H9 (cell line): ENCODE results near the gene DGKD. TPM values are rescaled to one million over a fixed set of nuclear protein-coding genes. Genes with fewer than 3 reads are reported as not detected.

Experiments used
- DNase-seq: peaks from one replicate; pipeline ENCODE4 v3.0.0-alpha.2; 2017
- H2AFZ ChIP-seq: one replicate; pipeline ENCODE4 v1.6.1; 2013; ENCODE audit warnings: mild to moderate bottlenecking, low read length, control low read depth, moderate library complexity
- H2AK5ac ChIP-seq: 2 replicates; pipeline ENCODE4 v1.6.1; 2013; ENCODE audit warnings: low read length, control low read depth, mixed read lengths; ENCODE audit not compliant: insufficient read length
- H2BK120ac ChIP-seq: one replicate; pipeline ENCODE4 v1.6.1; 2013; ENCODE audit warnings: low read depth, mild to moderate bottlenecking, low read length, control low read depth, inconsistent platforms; ENCODE audit not compliant: poor library complexity, severe bottlenecking
- H2BK12ac ChIP-seq: 2 replicates; pipeline ENCODE4 v1.6.1; 2013; ENCODE audit warnings: low read length, control low read depth, mixed read lengths, low read depth; ENCODE audit not compliant: insufficient read length
- H2BK15ac ChIP-seq: 2 replicates; pipeline ENCODE4 v1.6.1; 2013; ENCODE audit warnings: low read depth, low read length, control low read depth
- H2BK20ac ChIP-seq: one replicate; pipeline ENCODE4 v1.6.1; 2013; ENCODE audit warnings: low read depth, mild to moderate bottlenecking, low read length, control low read depth, inconsistent platforms; ENCODE audit not compliant: poor library complexity, severe bottlenecking
- H2BK5ac ChIP-seq: 2 replicates; pipeline ENCODE4 v1.6.1; 2013; ENCODE audit warnings: low read length, control low read depth, mixed read lengths; ENCODE audit not compliant: insufficient read length
- H3K14ac ChIP-seq: 2 replicates; pipeline ENCODE4 v1.6.1; 2013; ENCODE audit warnings: low read length, control low read depth; ENCODE audit not compliant: insufficient read depth
- H3K18ac ChIP-seq: 2 replicates; pipeline ENCODE4 v1.6.1; 2013; ENCODE audit warnings: low read depth, mild to moderate bottlenecking, mixed read lengths, low read length, control low read depth; ENCODE audit not compliant: insufficient read length
- H3K23ac ChIP-seq: 2 replicates; pipeline ENCODE4 v1.6.1; 2013; ENCODE audit warnings: low read length, control low read depth, mixed read lengths, low read depth; ENCODE audit not compliant: insufficient read length
- H3K23me2 ChIP-seq: 2 replicates; pipeline ENCODE4 v1.6.1; 2013; ENCODE audit warnings: low read depth, mild to moderate bottlenecking, mixed read lengths, low read length, control low read depth; ENCODE audit not compliant: insufficient read length, poor library complexity, severe bottlenecking
- H3K27ac ChIP-seq: 2 replicates; pipeline ENCODE4 v1.5.1; 2013; ENCODE audit warnings: low read length, control low read depth, mixed read lengths, low read depth; ENCODE audit not compliant: insufficient read length
- H3K27me3 ChIP-seq: 2 replicates; pipeline ENCODE4 v1.6.1; 2013; ENCODE audit warnings: low read length, control low read depth, inconsistent platforms; ENCODE audit not compliant: insufficient read depth
- H3K4ac ChIP-seq: 2 replicates; pipeline ENCODE4 v1.6.1; 2013; ENCODE audit warnings: low read depth, mild to moderate bottlenecking, control low read depth, inconsistent platforms, low read length, moderate library complexity
- H3K4me1 ChIP-seq: 2 replicates; pipeline ENCODE4 v1.6.1; 2013; ENCODE audit warnings: low read length, control low read depth, inconsistent platforms; ENCODE audit not compliant: insufficient read depth
- H3K4me2 ChIP-seq: 2 replicates; pipeline ENCODE4 v1.6.1; 2013; ENCODE audit warnings: low read length, control low read depth, mixed read lengths; ENCODE audit not compliant: insufficient read length, insufficient read depth
- H3K56ac ChIP-seq: 2 replicates; pipeline ENCODE4 v1.6.1; 2013; ENCODE audit warnings: low read depth, mild to moderate bottlenecking, mixed read lengths, low read length, control low read depth; ENCODE audit not compliant: insufficient read length
- H3K79me1 ChIP-seq: 2 replicates; pipeline ENCODE4 v1.6.1; 2013; ENCODE audit warnings: low read depth, mild to moderate bottlenecking, moderate library complexity, low read length, control low read depth, inconsistent platforms; ENCODE audit not compliant: insufficient read depth, poor library complexity, severe bottlenecking
- H3K79me2 ChIP-seq: 2 replicates; pipeline ENCODE4 v1.6.1; 2013; ENCODE audit warnings: low read length, control low read depth, inconsistent platforms; ENCODE audit not compliant: insufficient read depth
- H3K9ac ChIP-seq: 2 replicates; pipeline ENCODE4 v1.6.1; 2013; ENCODE audit warnings: low read length, control low read depth, mixed read lengths; ENCODE audit not compliant: insufficient read length; ENCODE audit errors: extremely low read depth
- H3K9me3 ChIP-seq: one replicate; pipeline ENCODE4 v1.6.1; 2013; ENCODE audit warnings: low read depth, low read length, inconsistent platforms; ENCODE audit not compliant: control insufficient read depth
- H3T11ph ChIP-seq: one replicate; pipeline ENCODE4 v1.6.1; 2013; ENCODE audit warnings: mild to moderate bottlenecking, low read length, control low read depth, inconsistent platforms
- H4K20me1 ChIP-seq: one replicate; pipeline ENCODE4 v1.6.1; 2013; ENCODE audit not compliant: control insufficient read depth, insufficient read length, insufficient read depth
- H4K5ac ChIP-seq: 2 replicates; pipeline ENCODE4 v1.6.1; 2013; ENCODE audit warnings: low read depth, mild to moderate bottlenecking, mixed read lengths, low read length, control low read depth; ENCODE audit not compliant: insufficient read length
- H4K8ac ChIP-seq: replicated peaks from 2 replicates; pipeline ENCODE4 v1.6.1; 2013; ENCODE audit warnings: low read length, control low read depth, mixed read lengths, low read depth; ENCODE audit not compliant: insufficient read length
- H4K91ac ChIP-seq: 2 replicates; pipeline ENCODE4 v1.6.1; 2013; ENCODE audit warnings: low read depth, mild to moderate bottlenecking, moderate library complexity, mixed read lengths, low read length, control low read depth; ENCODE audit not compliant: insufficient read length
- H3K27ac Mint-ChIP-seq, 3 experiments: 2 replicates in 2 of 3; 3 replicates in 1 of 3; pipeline ENCODE4 v1.8.0; 2020 to 2021; ENCODE audit warnings: mixed read lengths in 3 of 3, mild to moderate bottlenecking in 1 of 3, moderate library complexity in 1 of 3
- H3K27me3 Mint-ChIP-seq: 2 replicates; pipeline ENCODE4 v1.8.0; 2021; ENCODE audit warnings: low read depth, mild to moderate bottlenecking, moderate library complexity, mixed read lengths
- H3K36me3 Mint-ChIP-seq, 3 experiments: 2 replicates in 2 of 3; 3 replicates in 1 of 3; pipeline ENCODE4 v1.8.0; 2020 to 2021; ENCODE audit warnings: low read depth in 3 of 3, mixed read lengths in 3 of 3; ENCODE audit not compliant: insufficient read depth in 1 of 3
- H3K4me1 Mint-ChIP-seq, 2 experiments: 2 replicates each; pipeline ENCODE4 v1.8.0; 2020; ENCODE audit warnings: mixed read lengths in 2 of 2
- H3K4me3 Mint-ChIP-seq, 2 experiments: 2 replicates in 1 of 2; 3 replicates in 1 of 2; pipeline ENCODE4 v1.8.0; 2020 to 2021; ENCODE audit warnings: mild to moderate bottlenecking in 2 of 2, mixed read lengths in 2 of 2, moderate library complexity in 1 of 2
- H3K9me3 Mint-ChIP-seq, 2 experiments: 2 replicates in 1 of 2; 3 replicates in 1 of 2; pipeline ENCODE4 v1.8.0; 2020; ENCODE audit warnings: mild to moderate bottlenecking in 2 of 2, mixed read lengths in 2 of 2, moderate library complexity in 1 of 2
- CTCF ChIP-seq: fragments of 200-600 bp; sonication (generic); conservative IDR thresholded peaks from 3 replicates; pipeline ENCODE4 v1.8.0; 2021; ENCODE audit warnings: antibody characterized with exemption, mild to moderate bottlenecking
- WGBS: extraction: QIAGEN DNeasy Blood & Tissue Kit; methylation state at CpG from one replicate; pipeline ENCODE4 v1.1.7; 2013; ENCODE audit warnings: missing lambda C conversion rate, low lambda C conversion rate, mixed read lengths; ENCODE audit not compliant: insufficient read length; ENCODE audit errors: extremely low coverage; 5-methylcytosine and 5-hydroxymethylcytosine counted together
- total RNA-seq: library from RNA; stranded (reverse); gene quantifications from 2 replicates; pipeline ENCODE4 v1.2.1, GENCODE V29; 2021

Gene DGKD
- total RNA-seq, 1 experiment from 2014 or later: 20.7 TPM

DNA sequence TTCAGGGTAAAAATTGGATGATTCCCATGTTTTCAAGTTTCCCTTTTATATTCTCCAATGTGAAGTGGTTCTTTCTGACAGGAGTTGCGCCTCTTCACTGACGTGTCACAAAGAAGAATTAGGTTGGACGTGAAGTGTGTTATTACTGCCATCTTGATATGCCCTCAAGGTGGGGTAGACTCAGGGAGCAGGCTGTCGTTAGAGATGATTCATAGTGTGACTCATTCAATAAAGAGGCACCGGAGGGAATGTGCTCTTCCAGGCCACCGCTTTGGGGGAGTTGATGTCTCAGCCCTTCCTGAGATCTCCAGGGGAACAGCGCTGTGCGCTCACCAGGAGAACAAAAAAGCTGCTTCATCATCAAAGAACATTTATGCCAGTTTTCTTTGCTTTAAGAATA is 3.6 kb upstream of the DGKD start:
- Histone ChIP-seq H3K23me2 (peaks cover 13% of the 10 kb centered on the region), H3K23ac (no peak overlapping the region), H3K14ac (no peak overlapping the region), H3K9me3 (no peaks in the 10 kb centered on the region), H3T11ph (no peak overlapping the region), H4K5ac (no peak overlapping the region), H3K27ac (no peak overlapping the region), H3K56ac (no peak overlapping the region), H2AFZ (no peak overlapping the region), H2BK15ac (no peak overlapping the region), H3K4me1 (no peaks in the 10 kb centered on the region), H3K18ac (no peak overlapping the region), H2BK12ac (no peak overlapping the region), H4K91ac (no peak overlapping the region), H3K79me2 (no peaks in the 10 kb centered on the region), H2BK120ac (no peak overlapping the region), H3K79me1 (no peaks in the 10 kb centered on the region), H2BK20ac (no peak overlapping the region), H3K27me3 (peaks cover 5% of the 10 kb centered on the region; the same call in 1 of the 2 replicates), H3K4ac (no peak overlapping the region), H3K9ac (no peak overlapping the region), H4K20me1 (no peaks in the 10 kb centered on the region), H2AK5ac (no peak overlapping the region), H3K4me2 (no peak overlapping the region), H4K8ac (no peak overlapping the region), H2BK5ac (no peak overlapping the region)
- peaks cover 82% of the 10 kb centered on the region for H3K27me3 Mint-ChIP-seq
- peaks cover 3% of the 10 kb centered on the region in 2 experiments; a peak in 1 of 5 replicates for H3K9me3 Mint-ChIP-seq
- H3K27ac Mint-ChIP-seq: no peak overlapping the region
- peaks cover 13 to 15% of the 10 kb centered on the region in 2 experiments for H3K4me1 Mint-ChIP-seq
- no CpG with 5 or more reads among the region's 8 CpGs for WGBS
- no peak for TF ChIP-seq CTCF
- no peak for DNase-seq
- H3K4me3 Mint-ChIP-seq: no peak overlapping the region
- peaks cover 2 to 10% (median 3%) of the 10 kb centered on the region in 3 experiments; a peak in 3 of 7 replicates for H3K36me3 Mint-ChIP-seq
